Neural crest cell (in vitro differentiated cells): ENCODE measurements around the gene CCL20. TPM values are rescaled to one million over a fixed set of nuclear protein-coding genes. Genes with fewer than 3 reads are reported as not detected.
A peak's percentile ranks its signal among the peaks of the same experiment; 100 is the strongest.
"Not testable (repeated sequence)": the region's sequence is repeated elsewhere in the genome, so short reads cannot be mapped to it uniquely, and the experiment has no call there.

Experiments
- DNase-seq: peaks from one replicate; pipeline ENCODE4 v3.0.0; 2021; ENCODE audit warnings: low read depth, mixed read lengths, low spot score
- H3K27ac Mint-ChIP-seq: one replicate; pipeline ENCODE4 v1.8.0; 2021; ENCODE audit warnings: mild to moderate bottlenecking, mixed read lengths; ENCODE audit not compliant: unreplicated experiment
- H3K27me3 Mint-ChIP-seq: 2 replicates; pipeline ENCODE4 v1.8.0; 2021; ENCODE audit warnings: low read depth, mild to moderate bottlenecking, mixed read lengths
- H3K36me3 Mint-ChIP-seq: 2 replicates; pipeline ENCODE4 v1.8.0; 2021; ENCODE audit warnings: low read depth, mild to moderate bottlenecking, mixed read lengths
- H3K4me1 Mint-ChIP-seq: 2 replicates; pipeline ENCODE4 v1.8.0; 2021; ENCODE audit warnings: mixed read lengths
- H3K4me3 Mint-ChIP-seq: one replicate; pipeline ENCODE4 v1.8.0; 2021; ENCODE audit warnings: mild to moderate bottlenecking, mixed read lengths
- H3K9me3 Mint-ChIP-seq: 2 replicates; pipeline ENCODE4 v1.8.0; 2021; ENCODE audit warnings: mixed read lengths
- total RNA-seq: library from RNA; stranded (reverse); gene quantifications from 2 replicates; pipeline ENCODE4 v1.2.1, GENCODE V29; 2021
- TF ChIP-seq, protein P1 (sequence below): fragments of 200-600 bp; sonication (generic); conservative IDR thresholded peaks from 2 replicates; pipeline ENCODE4 v1.5.0; 2021; ENCODE audit warnings: antibody characterized with exemption, mild to moderate bottlenecking

The CCL20 gene
- total RNA-seq, 1 donor from 2014 or later = not detected

- Mint-ChIP-seq H3K9me3 (no peaks in the 10 kb centered on the region), H3K27ac (no peak overlapping the region), H3K4me3 (no peak overlapping the region), H3K27me3 (no peaks in the 10 kb centered on the region), H3K4me1 (peaks cover 7% of the 10 kb centered on the region), H3K36me3 (no peaks in the 10 kb centered on the region)
- no peak for DNase-seq
- TF ChIP-seq, protein P1, sequence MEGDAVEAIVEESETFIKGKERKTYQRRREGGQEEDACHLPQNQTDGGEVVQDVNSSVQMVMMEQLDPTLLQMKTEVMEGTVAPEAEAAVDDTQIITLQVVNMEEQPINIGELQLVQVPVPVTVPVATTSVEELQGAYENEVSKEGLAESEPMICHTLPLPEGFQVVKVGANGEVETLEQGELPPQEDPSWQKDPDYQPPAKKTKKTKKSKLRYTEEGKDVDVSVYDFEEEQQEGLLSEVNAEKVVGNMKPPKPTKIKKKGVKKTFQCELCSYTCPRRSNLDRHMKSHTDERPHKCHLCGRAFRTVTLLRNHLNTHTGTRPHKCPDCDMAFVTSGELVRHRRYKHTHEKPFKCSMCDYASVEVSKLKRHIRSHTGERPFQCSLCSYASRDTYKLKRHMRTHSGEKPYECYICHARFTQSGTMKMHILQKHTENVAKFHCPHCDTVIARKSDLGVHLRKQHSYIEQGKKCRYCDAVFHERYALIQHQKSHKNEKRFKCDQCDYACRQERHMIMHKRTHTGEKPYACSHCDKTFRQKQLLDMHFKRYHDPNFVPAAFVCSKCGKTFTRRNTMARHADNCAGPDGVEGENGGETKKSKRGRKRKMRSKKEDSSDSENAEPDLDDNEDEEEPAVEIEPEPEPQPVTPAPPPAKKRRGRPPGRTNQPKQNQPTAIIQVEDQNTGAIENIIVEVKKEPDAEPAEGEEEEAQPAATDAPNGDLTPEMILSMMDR = no peak
Measured at GRCh38 chr2:227793148-227793712, 20.4 kb upstream of the CCL20 start.

DNA sequence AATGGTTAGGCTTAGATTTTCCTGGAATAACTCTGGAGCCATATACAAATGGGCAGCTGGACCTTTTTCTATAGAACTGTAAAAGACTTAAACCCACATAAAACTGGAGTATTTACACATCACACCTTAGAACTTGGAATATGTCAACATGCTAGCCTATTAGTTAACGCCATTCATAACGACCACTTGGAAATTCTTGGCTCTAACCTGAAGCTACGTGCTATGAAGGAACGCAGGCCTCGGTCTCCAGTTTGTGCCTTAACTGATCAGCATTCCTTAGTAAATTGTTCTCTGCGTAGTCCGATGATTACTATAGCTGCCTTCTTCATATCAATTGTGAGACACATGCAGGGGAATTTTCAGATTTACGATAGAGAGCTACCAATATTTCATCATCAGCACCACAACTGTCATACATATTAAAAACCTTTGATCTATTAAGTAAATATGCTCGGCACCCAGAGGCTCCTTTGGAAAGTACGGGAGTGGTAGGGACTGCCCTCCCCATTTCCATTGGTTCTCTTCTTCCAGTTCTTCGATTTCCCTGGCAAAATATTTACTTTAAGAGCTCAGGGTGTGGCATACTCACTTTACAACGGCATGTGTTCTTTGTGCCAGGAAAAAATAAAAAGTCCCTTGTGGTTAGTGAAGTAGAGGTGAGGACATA is 17.5 kb upstream of the CCL20 start:
- H3K36me3 Mint-ChIP-seq = no peaks in the 10 kb centered on the region
- H3K27ac Mint-ChIP-seq = no peak overlapping the region
- no peaks in the 10 kb centered on the region for H3K27me3 Mint-ChIP-seq
- H3K9me3 Mint-ChIP-seq = no peaks in the 10 kb centered on the region
- DNase-seq = no peak
- TF ChIP-seq, protein P1 = no peak
- H3K4me3 Mint-ChIP-seq = no peak overlapping the region
- H3K4me1 Mint-ChIP-seq = no peaks in the 10 kb centered on the region

DNA sequence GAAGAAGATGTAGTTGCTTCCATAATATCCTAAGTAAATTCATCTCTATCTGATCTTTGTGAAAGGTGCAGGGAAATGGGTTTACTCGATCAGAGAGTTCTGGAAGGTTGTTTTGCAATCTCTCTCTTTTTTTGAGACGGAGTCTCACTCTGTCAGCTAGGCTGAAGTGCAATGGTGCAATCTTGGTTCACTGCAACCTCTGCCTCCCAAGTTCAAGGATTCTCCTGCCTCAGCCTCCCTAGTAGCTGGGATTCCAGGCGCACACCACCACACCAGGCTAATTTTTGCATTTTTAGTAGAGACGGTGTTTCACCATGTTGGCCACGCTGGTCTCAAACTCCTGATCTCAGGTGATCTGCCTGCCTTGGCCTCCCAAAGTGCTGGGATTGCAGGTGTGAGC is 16.9 kb upstream of the CCL20 start:
- H3K9me3 Mint-ChIP-seq, H3K27me3 Mint-ChIP-seq, H3K36me3 Mint-ChIP-seq, H3K4me1 Mint-ChIP-seq, H3K4me3 Mint-ChIP-seq, DNase-seq: not testable (repeated sequence)
- peak overlapping the region; percentile 35 for H3K27ac Mint-ChIP-seq

- Mint-ChIP-seq H3K4me3 (no peak overlapping the region), H3K27ac (no peak overlapping the region), H3K36me3 (no peaks in the 10 kb centered on the region), H3K4me1 (no peaks in the 10 kb centered on the region), H3K9me3 (peaks cover 2% of the 10 kb centered on the region), H3K27me3 (no peaks in the 10 kb centered on the region)
- no peak for DNase-seq
- TF ChIP-seq, protein P1 = no peak
Measured at GRCh38 chr2:227799202-227799601, 14.4 kb upstream of the CCL20 start.

DNA sequence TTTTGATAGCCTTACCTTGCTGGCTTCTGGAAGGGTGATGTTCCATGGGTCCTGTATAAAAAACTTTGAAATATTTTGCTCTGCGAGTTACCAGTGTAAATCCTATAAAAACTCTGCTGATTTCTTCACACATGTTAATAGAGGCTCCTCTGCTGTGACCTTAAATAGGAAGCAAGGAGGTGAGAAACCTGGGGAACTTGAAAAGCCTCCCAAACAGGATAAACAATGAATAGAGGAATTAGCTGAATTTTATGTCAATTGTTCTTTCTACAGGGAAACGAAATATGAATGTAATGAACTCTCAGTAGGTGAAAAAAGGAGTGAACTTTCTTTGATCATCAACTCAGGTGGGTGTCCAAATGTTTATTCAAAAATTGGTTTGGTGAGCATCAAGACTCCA is 10.8 kb upstream of the CCL20 start:
- no peak for DNase-seq
- H3K36me3 Mint-ChIP-seq = no peaks in the 10 kb centered on the region
- H3K9me3 Mint-ChIP-seq = peaks cover 5% of the 10 kb centered on the region
- no peaks in the 10 kb centered on the region for H3K27me3 Mint-ChIP-seq
- no peak overlapping the region for H3K27ac Mint-ChIP-seq
- H3K4me3 Mint-ChIP-seq = no peak overlapping the region
- no peaks in the 10 kb centered on the region for H3K4me1 Mint-ChIP-seq
- TF ChIP-seq, protein P1 = no peak

DNA sequence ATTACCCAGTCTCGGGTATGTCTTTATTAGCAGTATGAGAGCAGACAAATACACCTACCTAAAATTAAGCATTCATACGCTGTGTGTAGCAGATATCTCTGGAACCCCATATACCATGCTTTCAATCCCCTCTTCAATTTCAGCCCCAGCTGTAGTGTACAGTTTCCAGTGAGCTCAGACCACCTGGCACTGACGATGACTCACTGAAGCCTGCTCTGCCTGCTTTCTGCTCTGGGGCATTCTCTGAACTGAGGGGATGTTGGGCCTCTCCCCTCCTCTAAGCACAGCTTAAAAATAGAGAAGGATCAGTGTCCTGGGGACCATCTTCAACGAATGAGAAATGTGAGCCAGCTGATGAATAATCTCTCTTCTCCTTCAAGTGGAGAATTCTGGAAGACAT is 8.7 kb upstream of the CCL20 start:
- no peaks in the 10 kb centered on the region for H3K27me3 Mint-ChIP-seq
- no peak for DNase-seq
- H3K4me1 Mint-ChIP-seq = no peaks in the 10 kb centered on the region

More for the DNA sequence above, 8.7 kb upstream of the CCL20 start:
- no peak overlapping the region for H3K4me3 Mint-ChIP-seq
- no peaks in the 10 kb centered on the region for H3K36me3 Mint-ChIP-seq
- TF ChIP-seq, protein P1 = no peak
- no peak overlapping the region for H3K27ac Mint-ChIP-seq
- H3K9me3 Mint-ChIP-seq = peaks cover 8% of the 10 kb centered on the region
